GM23338 (cell line): Measurements from ENCODE around the gene UVRAG. TPM values are rescaled to one million over a fixed set of nuclear protein-coding genes. Genes with fewer than 3 reads are reported as not detected.

Source experiments
- ATAC-seq: fragments of 200-7000 bp; cut with Tn5 transposase; 3 replicates; pipeline ENCODE4 v1.9.1; 2020
- DNase-seq: peaks from one replicate; pipeline ENCODE4 v3.0.0-alpha.2; 2015; ENCODE audit warnings: low spot score
- H2AFZ ChIP-seq: fragments of 200-600 bp; sonication (generic); 2 replicates; pipeline ENCODE4 v1.8.0; 2016; ENCODE audit warnings: antibody characterized with exemption, mild to moderate bottlenecking, moderate library complexity
- H3F3A ChIP-seq: fragments of 200-600 bp; sonication (generic); replicated peaks from 2 replicates; pipeline ENCODE4 v1.8.0; 2017; ENCODE audit warnings: antibody characterized with exemption, mixed run types, low read depth
- H3K27ac ChIP-seq: fragments of 200-600 bp; sonication (generic); 2 replicates; pipeline ENCODE4 v1.6.1; 2016; ENCODE audit warnings: low read depth
- H3K27me3 ChIP-seq: fragments of 200-600 bp; sonication (generic); 2 replicates; pipeline ENCODE4 v1.8.0; 2016; ENCODE audit warnings: mild to moderate bottlenecking, mixed run types, moderate library complexity; ENCODE audit not compliant: insufficient read depth
- H3K36me3 ChIP-seq: fragments of 200-600 bp; sonication (generic); 2 replicates; pipeline ENCODE4 v1.8.0; 2016; ENCODE audit warnings: mild to moderate bottlenecking; ENCODE audit not compliant: insufficient read depth
- H3K4me1 ChIP-seq: fragments of 200-600 bp; sonication (generic); 2 replicates; pipeline ENCODE4 v1.8.0; 2016; ENCODE audit warnings: mild to moderate bottlenecking, moderate library complexity; ENCODE audit not compliant: insufficient read depth
- H3K4me2 ChIP-seq: fragments of 200-600 bp; sonication (generic); 2 replicates; pipeline ENCODE4 v1.7.1; 2017; ENCODE audit warnings: mixed run types
- H3K4me3 ChIP-seq: fragments of 200-600 bp; sonication (generic); 2 replicates; pipeline ENCODE4 v1.6.1; 2016; ENCODE audit warnings: mixed run types
- H3K79me2 ChIP-seq: fragments of 200-600 bp; sonication (generic); replicated peaks from 2 replicates; pipeline ENCODE4 v1.8.0; 2017; ENCODE audit warnings: mild to moderate bottlenecking; ENCODE audit not compliant: insufficient read depth
- H3K9me2 ChIP-seq: fragments of 200-600 bp; sonication (generic); 2 replicates; pipeline ENCODE4 v1.8.0; 2017; ENCODE audit not compliant: insufficient read depth
- H4K20me1 ChIP-seq: fragments of 200-600 bp; sonication (generic); replicated peaks from 2 replicates; pipeline ENCODE4 v1.8.0; 2017; ENCODE audit warnings: mild to moderate bottlenecking; ENCODE audit not compliant: insufficient read depth
- H3K27ac Mint-ChIP-seq: 2 replicates; pipeline ENCODE4 v1.8.0; 2020; ENCODE audit warnings: inconsistent platforms, mild to moderate bottlenecking, moderate library complexity, mixed read lengths
- H3K27me3 Mint-ChIP-seq: 3 replicates; pipeline ENCODE4 v1.8.0; 2022; ENCODE audit warnings: low read depth, mild to moderate bottlenecking, moderate library complexity, mixed read lengths, inconsistent platforms; ENCODE audit not compliant: insufficient read depth, poor library complexity
- H3K36me3 Mint-ChIP-seq: 3 replicates; pipeline ENCODE4 v1.8.0; 2021; ENCODE audit warnings: low read depth, mild to moderate bottlenecking, inconsistent platforms, moderate library complexity, mixed read lengths
- H3K4me1 Mint-ChIP-seq: 3 replicates; pipeline ENCODE4 v1.8.0; 2020; ENCODE audit warnings: mild to moderate bottlenecking, inconsistent platforms, mixed read lengths
- H3K4me3 Mint-ChIP-seq: 3 replicates; pipeline ENCODE4 v1.8.0; 2021; ENCODE audit warnings: moderate library complexity, mild to moderate bottlenecking, inconsistent platforms, mixed read lengths
- H3K9me3 Mint-ChIP-seq: 3 replicates; pipeline ENCODE4 v1.8.0; 2020; ENCODE audit warnings: moderate library complexity, mild to moderate bottlenecking, inconsistent platforms, mixed read lengths
- CREB1 ChIP-seq: fragments of 250-450 bp; sonication (Bioruptor Pico); IDR thresholded peaks from 2 replicates; pipeline ENCODE4 v1.5.0; 2020; ENCODE audit warnings: low read depth, mild to moderate bottlenecking, moderate library complexity
- NANOG ChIP-seq: IDR thresholded peaks from 2 replicates; pipeline ENCODE4 v1.6.1; 2016; ENCODE audit warnings: antibody characterized with exemption, borderline replicate concordance
- POLR2AphosphoS5 ChIP-seq: IDR thresholded peaks from 2 replicates; pipeline ENCODE4 v1.6.1; 2016; ENCODE audit warnings: antibody characterized with exemption, low read depth
- ZNF114 ChIP-seq: fragments of 250-450 bp; sonication (Bioruptor Pico); IDR thresholded peaks from 2 replicates; pipeline ENCODE4 v1.5.0; 2020; ENCODE audit warnings: mild to moderate bottlenecking, moderate library complexity
- ZNF331 ChIP-seq: fragments of 250-450 bp; sonication (Bioruptor Pico); IDR thresholded peaks from 2 replicates; pipeline ENCODE4 v1.5.0; 2020; ENCODE audit warnings: low read depth, mild to moderate bottlenecking, moderate library complexity
- polyA plus RNA-seq: library from polyadenylated mRNA; unstranded; fragments of >200 nt; fragmentation: Nextera tagmentation; extraction: Ambion mirVana; gene quantifications from 2 replicates; pipeline ENCODE4 v1.2.1, GENCODE V29; 2016
- total RNA-seq: library from RNA; depleted of rRNA; stranded (reverse); fragments of >200 nt; shearing (Covaris generic); gene quantifications from 2 replicates; pipeline ENCODE4 v1.2.3, GENCODE V29; 2014
- TF ChIP-seq, protein P1 (sequence below): IDR thresholded peaks from one replicate; pipeline ENCODE4 v1.6.1; 2018; ENCODE audit warnings: antibody characterized with exemption; ENCODE audit not compliant: unreplicated experiment

The UVRAG gene
- total and polyA plus RNA-seq, 2 experiments from 2014 or later: 15.3 to 17.4 TPM

DNA sequence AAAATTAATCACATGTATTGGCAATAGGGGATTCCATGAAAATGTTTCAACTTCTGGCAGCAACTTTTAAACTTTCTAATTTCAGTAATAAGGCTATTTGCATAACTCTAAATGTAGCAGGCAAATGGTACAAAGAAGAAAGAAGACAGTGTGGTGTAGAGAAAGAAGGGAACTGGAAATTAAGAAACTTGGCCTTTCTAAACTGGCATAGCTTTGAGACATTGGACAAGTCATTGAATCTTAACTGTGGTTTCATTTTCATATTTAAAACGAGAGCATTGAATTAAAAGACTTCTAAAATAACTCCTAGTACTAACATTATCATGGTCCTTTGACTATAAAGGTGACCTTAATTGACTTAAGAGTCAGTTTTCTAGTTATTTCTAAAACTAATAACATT is 125.0 kb downstream of the UVRAG start:
- DNase-seq: no peak
- Histone ChIP-seq H3K27me3 (no peaks in the 10 kb centered on the region), H2AFZ (no peak overlapping the region), H3K27ac (no peak overlapping the region), H3K4me2 (no peak overlapping the region), H3K4me1 (peaks cover 15% of the 10 kb centered on the region; the same call in 1 of the 2 replicates), H3F3A (no peaks in the 10 kb centered on the region), H3K79me2 (no peaks in the 10 kb centered on the region), H3K36me3 (no peaks in the 10 kb centered on the region), H3K4me3 (no peak overlapping the region), H3K9me2 (no peaks in the 10 kb centered on the region), H4K20me1 (no peaks in the 10 kb centered on the region; the same call in 1 of the 2 replicates)
- no peaks in the 10 kb centered on the region for H3K36me3 Mint-ChIP-seq
- H3K9me3 Mint-ChIP-seq: no peaks in the 10 kb centered on the region
- H3K4me3 Mint-ChIP-seq: no peak overlapping the region
- no peak for ATAC-seq
- TF ChIP-seq NANOG: no peak
- TF ChIP-seq ZNF114 (CRISPR knock-in tag): no peak
- no peak for TF ChIP-seq ZNF331
- H3K27me3 Mint-ChIP-seq: no peaks in the 10 kb centered on the region
- H3K27ac Mint-ChIP-seq: no peak overlapping the region
- peaks cover 4% of the 10 kb centered on the region; the same call in 2 of the 3 replicates for H3K4me1 Mint-ChIP-seq

DNA sequence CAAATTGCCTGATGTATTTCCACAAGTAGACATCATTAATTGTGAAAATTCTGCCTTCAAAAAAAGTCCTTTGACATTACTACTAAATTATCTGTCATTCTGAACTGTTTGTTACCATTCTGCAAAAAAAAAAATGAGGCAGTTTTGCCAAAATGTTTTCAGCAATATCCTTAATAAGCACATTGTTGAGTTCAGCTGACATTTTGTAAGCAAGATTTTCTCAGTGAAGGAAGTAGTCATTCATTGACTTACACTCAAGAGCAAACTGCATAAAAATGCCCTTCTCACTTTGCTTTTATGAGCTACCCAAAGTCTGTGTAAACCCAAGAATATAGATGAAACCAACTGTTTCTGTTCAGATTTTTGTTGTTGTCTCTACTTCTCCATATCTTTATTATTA is 125.9 kb downstream of the UVRAG start:
- no peaks in the 10 kb centered on the region for H3K79me2 ChIP-seq
- no peaks in the 10 kb centered on the region; the same call in 1 of the 2 replicates for H4K20me1 ChIP-seq
- ATAC-seq (no peak), DNase-seq (no peak)
- TF ChIP-seq, protein P1, sequence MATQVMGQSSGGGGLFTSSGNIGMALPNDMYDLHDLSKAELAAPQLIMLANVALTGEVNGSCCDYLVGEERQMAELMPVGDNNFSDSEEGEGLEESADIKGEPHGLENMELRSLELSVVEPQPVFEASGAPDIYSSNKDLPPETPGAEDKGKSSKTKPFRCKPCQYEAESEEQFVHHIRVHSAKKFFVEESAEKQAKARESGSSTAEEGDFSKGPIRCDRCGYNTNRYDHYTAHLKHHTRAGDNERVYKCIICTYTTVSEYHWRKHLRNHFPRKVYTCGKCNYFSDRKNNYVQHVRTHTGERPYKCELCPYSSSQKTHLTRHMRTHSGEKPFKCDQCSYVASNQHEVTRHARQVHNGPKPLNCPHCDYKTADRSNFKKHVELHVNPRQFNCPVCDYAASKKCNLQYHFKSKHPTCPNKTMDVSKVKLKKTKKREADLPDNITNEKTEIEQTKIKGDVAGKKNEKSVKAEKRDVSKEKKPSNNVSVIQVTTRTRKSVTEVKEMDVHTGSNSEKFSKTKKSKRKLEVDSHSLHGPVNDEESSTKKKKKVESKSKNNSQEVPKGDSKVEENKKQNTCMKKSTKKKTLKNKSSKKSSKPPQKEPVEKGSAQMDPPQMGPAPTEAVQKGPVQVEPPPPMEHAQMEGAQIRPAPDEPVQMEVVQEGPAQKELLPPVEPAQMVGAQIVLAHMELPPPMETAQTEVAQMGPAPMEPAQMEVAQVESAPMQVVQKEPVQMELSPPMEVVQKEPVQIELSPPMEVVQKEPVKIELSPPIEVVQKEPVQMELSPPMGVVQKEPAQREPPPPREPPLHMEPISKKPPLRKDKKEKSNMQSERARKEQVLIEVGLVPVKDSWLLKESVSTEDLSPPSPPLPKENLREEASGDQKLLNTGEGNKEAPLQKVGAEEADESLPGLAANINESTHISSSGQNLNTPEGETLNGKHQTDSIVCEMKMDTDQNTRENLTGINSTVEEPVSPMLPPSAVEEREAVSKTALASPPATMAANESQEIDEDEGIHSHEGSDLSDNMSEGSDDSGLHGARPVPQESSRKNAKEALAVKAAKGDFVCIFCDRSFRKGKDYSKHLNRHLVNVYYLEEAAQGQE: no peak
- H3K36me3 Mint-ChIP-seq: no peaks in the 10 kb centered on the region
- peaks cover 15% of the 10 kb centered on the region; the same call in 1 of the 2 replicates for H3K4me1 ChIP-seq
- no peaks in the 10 kb centered on the region for H3K9me2 ChIP-seq
- H3K4me1 Mint-ChIP-seq: peaks cover 8% of the 10 kb centered on the region; the same call in 2 of the 3 replicates
- no peak overlapping the region for H3K4me3 ChIP-seq
- no peak overlapping the region for H3K4me3 Mint-ChIP-seq
- no peak overlapping the region for H3K27ac Mint-ChIP-seq
- H3K36me3 ChIP-seq: no peaks in the 10 kb centered on the region
- no peak overlapping the region for H2AFZ ChIP-seq
- H3K9me3 Mint-ChIP-seq: no peaks in the 10 kb centered on the region
- H3K27me3 ChIP-seq: no peaks in the 10 kb centered on the region
- H3F3A ChIP-seq: no peaks in the 10 kb centered on the region
- no peak overlapping the region for H3K4me2 ChIP-seq
- H3K27me3 Mint-ChIP-seq: no peaks in the 10 kb centered on the region
- H3K27ac ChIP-seq: no peak overlapping the region

DNA sequence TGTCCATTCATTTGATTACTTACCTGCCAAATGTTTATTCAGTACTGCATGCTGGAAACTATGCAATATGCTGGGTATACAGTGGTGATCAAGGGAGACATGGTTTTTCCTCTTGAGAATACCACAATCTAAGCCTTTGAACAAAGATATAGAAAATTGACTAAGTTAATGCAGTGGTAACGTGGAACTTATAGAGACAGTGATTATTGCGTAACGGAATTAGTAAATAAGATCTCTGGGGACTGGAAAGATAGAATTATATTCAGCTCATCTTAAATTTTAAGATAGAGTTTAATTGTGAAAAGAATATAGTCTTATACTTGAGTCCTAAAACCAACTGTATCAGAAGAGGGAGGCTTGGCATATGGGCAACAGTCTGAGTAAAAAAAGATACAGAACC is 129.5 kb downstream of the UVRAG start:
- no peaks in the 10 kb centered on the region for H3K9me2 ChIP-seq
- no peak overlapping the region for H2AFZ ChIP-seq
- Mint-ChIP-seq H3K4me1 (peaks cover 21% of the 10 kb centered on the region), H3K36me3 (no peaks in the 10 kb centered on the region), H3K27me3 (no peaks in the 10 kb centered on the region), H3K9me3 (no peaks in the 10 kb centered on the region), H3K4me3 (no peak overlapping the region), H3K27ac (no peak overlapping the region)
- no peak overlapping the region for H3K27ac ChIP-seq
- H3K27me3 ChIP-seq: no peaks in the 10 kb centered on the region
- no peaks in the 10 kb centered on the region for H3K79me2 ChIP-seq
- no peaks in the 10 kb centered on the region for H3F3A ChIP-seq
- H3K4me2 ChIP-seq: no peak overlapping the region
- H4K20me1 ChIP-seq: peaks cover 9% of the 10 kb centered on the region
- no peak for DNase-seq
- no peak for ATAC-seq
- peaks cover 23% of the 10 kb centered on the region; the same call in 1 of the 2 replicates for H3K4me1 ChIP-seq
- H3K36me3 ChIP-seq: no peaks in the 10 kb centered on the region
- no peak overlapping the region for H3K4me3 ChIP-seq
- no peak for TF ChIP-seq NANOG
- TF ChIP-seq CREB1: no peak
- TF ChIP-seq, protein P1: no peak
- TF ChIP-seq ZNF114 (CRISPR knock-in tag): no peak
- TF ChIP-seq POLR2AphosphoS5: no peak
